ENCODE data around the gene KCNIP4.

KCNIP4 gene

DNA sequence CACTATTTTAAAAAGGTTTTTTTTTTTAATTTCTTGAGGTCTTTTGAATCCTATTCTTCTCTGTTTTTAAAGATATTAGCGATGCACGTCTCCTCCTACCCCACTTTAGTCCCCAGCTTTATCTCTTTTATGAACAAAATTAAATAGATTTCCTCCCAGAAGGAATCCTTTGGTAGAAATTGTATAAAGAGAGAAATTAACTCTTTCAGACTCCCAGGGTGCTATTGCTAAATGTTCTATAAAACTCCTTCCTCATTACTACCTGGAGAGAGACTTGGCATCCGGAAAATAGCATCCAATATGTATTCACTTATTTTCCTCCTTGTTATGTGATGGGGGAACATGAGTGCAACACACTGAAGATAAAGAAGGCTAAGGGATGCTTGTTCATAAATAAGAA is 1264.8 kb downstream of the KCNIP4 start:
- no peak for DNase-seq

DNA sequence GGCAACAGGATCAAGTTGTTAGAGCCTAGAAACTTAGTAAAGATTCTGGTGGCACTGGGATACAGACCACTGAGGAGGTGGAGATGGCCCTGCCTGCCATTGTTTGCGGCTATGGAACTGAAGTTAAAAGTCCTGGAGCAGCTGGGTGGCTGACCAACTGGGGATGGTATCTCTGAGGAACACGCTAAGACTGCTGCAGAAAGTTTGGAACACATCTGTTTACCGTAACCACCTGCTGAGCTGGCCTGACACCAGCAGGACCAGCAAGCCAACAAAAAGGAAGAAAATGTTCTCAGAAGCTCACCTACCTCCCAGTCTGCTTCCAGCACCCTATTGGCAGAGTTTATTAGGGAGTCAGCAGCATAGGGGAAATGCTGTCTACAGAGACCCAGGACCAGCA is 1265.7 kb downstream of the KCNIP4 start:
- no peak for DNase-seq

DNA sequence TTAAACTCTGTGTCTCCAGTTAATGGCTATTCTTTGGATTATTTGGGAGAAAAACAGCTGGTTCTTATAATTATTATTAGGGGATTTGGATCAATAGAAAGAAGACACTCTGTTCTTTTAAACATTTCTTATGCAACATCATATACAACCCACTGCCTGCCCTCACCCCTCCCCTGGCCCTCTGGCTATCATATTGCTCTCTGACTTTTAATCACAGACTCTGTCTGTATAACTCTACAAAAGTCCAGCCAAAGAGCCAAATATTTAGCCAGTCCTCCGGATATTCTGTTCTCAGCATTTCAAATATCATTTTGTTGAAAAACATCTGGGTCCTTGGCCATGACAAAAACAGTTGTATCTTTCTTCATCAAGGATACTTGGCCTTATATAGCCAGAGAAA is 1267.3 kb downstream of the KCNIP4 start:
- DNase-seq, result no peak

DNA sequence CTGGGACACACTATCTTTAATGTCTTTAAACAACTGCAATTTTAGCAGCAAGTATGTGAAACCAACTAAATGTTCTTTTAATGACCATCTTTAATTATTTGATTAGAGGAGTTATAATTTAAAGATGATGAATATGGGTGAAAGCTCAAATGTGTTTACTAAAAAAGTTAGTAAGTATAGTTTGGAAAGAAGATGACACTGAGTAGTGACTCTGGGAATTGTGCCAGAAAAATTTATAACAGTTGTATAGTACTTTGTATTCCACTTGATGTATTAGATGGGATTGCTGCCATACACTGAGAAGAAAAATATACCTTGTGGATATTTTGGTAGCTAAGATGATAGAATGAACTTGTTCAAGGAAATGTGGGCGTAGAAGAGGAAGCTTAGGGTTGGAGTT is 1267.8 kb downstream of the KCNIP4 start:
- DNase-seq, result no peak

DNA sequence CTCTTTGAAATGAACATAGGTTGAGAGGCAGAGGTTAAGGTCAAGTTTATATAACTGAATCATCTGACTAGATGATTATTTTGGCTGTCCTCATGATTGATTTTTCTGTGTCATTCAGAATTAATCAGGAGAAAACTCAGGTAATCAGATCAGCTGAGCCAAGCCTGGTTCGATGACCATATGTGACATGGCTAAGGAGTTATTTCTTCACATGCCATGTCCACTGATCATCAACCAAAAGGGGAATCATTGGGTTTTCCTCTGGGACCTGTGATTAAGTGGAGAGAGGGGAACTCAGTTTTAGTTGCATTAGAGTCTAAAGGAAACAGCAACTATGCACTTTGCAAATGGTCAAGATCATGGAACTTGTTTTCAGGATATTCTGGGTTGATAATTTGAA is 1268.6 kb downstream of the KCNIP4 start:
- no peak for DNase-seq
